IMR-90 (cell line): ENCODE measurements around the gene CLPTM1L.

Experiments
- CEBPB ChIP-seq: IDR thresholded peaks from 2 replicates; pipeline ENCODE4 v1.6.1; 2012; ENCODE audit warnings: low read depth, low read length, improper control_type of control experiment
- POLR2A ChIP-seq: IDR thresholded peaks from 2 replicates; pipeline ENCODE4 v1.6.1; 2012; ENCODE audit warnings: mild to moderate bottlenecking, low read depth, low read length
- RAD21 ChIP-seq: IDR thresholded peaks from 2 replicates; pipeline ENCODE4 v1.6.1; 2012; ENCODE audit warnings: low read length, improper control_type of control experiment
- RCOR1 ChIP-seq: IDR thresholded peaks from 2 replicates; pipeline ENCODE4 v1.6.1; 2012; ENCODE audit warnings: mild to moderate bottlenecking, low read length, improper control_type of control experiment; ENCODE audit not compliant: insufficient replicate concordance
- RFX5 ChIP-seq: IDR thresholded peaks from 2 replicates; pipeline ENCODE4 v1.8.0; 2012; ENCODE audit warnings: low read depth, mild to moderate bottlenecking, low read length, moderate library complexity
- SMC3 ChIP-seq: fragments of 150-350 bp; IDR thresholded peaks from 2 replicates; pipeline ENCODE4 v1.6.1; 2016; ENCODE audit warnings: low read depth, mild to moderate bottlenecking, antibody characterized with exemption, low read length, moderate library complexity
- TF ChIP-seq, protein P1 (sequence below): conservative IDR thresholded peaks from 2 replicates; pipeline ENCODE4 v1.5.1; 2012; ENCODE audit warnings: mild to moderate bottlenecking, low read depth, low read length, improper control_type of control experiment
- TF ChIP-seq, protein P2 (sequence below): fragments of 150-350 bp; IDR thresholded peaks from 2 replicates; pipeline ENCODE4 v1.6.1; 2017; ENCODE audit warnings: mild to moderate bottlenecking, antibody characterized with exemption, low read length, low read depth

DNA sequence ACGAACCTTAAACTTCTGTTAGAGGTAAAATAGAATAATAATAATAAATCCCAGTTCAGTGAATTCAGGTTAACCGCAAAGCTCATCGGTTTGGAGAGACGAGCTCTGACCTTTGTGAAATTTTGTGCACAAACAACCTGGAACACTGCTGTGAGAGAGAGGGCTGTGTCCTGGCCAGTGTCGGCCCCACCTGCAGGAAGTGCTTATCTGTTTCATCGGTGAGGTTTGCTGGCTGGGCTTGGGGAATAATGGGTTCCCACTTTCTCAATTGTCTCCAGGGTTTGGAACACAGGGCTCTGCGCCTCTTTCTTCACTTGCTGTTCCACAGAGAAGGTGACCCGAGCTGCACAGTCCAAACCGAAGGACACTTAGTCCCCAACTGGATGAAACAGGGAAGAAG is 19.3 kb upstream of the CLPTM1L start:
- TF ChIP-seq, protein P1, sequence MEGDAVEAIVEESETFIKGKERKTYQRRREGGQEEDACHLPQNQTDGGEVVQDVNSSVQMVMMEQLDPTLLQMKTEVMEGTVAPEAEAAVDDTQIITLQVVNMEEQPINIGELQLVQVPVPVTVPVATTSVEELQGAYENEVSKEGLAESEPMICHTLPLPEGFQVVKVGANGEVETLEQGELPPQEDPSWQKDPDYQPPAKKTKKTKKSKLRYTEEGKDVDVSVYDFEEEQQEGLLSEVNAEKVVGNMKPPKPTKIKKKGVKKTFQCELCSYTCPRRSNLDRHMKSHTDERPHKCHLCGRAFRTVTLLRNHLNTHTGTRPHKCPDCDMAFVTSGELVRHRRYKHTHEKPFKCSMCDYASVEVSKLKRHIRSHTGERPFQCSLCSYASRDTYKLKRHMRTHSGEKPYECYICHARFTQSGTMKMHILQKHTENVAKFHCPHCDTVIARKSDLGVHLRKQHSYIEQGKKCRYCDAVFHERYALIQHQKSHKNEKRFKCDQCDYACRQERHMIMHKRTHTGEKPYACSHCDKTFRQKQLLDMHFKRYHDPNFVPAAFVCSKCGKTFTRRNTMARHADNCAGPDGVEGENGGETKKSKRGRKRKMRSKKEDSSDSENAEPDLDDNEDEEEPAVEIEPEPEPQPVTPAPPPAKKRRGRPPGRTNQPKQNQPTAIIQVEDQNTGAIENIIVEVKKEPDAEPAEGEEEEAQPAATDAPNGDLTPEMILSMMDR = no peak
- TF ChIP-seq RFX5 (no peak), SMC3 (no peak), RCOR1 (no peak), CEBPB (no peak), RAD21 (no peak), POLR2A (no peak)
- TF ChIP-seq, protein P2, sequence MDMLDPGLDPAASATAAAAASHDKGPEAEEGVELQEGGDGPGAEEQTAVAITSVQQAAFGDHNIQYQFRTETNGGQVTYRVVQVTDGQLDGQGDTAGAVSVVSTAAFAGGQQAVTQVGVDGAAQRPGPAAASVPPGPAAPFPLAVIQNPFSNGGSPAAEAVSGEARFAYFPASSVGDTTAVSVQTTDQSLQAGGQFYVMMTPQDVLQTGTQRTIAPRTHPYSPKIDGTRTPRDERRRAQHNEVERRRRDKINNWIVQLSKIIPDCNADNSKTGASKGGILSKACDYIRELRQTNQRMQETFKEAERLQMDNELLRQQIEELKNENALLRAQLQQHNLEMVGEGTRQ = no peak
